Measurements from ENCODE around the gene CD46.
"Not testable (repeated sequence)": the region's sequence is repeated elsewhere in the genome, so short reads cannot be mapped to it uniquely, and the experiment has no call there.

CD46 gene

DNA sequence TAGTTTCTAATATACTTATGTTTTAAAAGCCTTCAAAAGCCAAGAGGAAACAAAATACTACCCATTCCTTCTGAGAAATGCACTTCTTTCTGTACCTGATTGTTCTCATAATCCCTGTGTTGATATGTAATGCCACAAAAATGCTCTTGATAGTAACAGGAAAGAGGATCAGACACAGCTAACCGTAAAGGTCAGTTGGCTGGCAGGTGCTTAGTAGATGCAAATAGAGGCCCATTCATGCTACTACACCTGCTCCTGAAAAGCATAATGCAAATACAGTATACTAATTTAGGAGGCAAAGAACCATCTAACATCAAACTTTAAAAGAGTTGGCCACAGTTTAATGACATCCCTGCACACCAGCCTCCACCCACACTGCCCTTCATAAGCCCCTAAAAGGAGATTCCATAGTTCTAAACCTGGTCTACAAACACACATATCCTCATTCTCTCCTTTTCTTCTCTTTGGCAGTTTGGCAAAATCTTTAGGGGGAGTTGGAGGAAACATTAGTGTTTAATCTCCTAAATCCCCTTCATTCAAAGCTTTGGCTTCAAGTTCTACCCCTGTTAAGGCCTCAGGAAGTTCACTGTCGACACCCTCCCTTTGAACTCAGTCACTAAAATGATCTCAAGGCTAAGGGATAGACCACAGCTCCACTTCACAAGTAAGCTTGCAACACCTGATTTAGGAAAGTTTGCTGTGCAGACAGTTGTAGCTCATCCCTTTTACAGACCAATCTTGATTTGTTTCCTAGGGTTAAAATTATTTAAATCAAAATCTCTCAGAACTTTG lies 2.9 kb upstream of the CD46 start:
- TF ChIP-seq, protein P1, sequence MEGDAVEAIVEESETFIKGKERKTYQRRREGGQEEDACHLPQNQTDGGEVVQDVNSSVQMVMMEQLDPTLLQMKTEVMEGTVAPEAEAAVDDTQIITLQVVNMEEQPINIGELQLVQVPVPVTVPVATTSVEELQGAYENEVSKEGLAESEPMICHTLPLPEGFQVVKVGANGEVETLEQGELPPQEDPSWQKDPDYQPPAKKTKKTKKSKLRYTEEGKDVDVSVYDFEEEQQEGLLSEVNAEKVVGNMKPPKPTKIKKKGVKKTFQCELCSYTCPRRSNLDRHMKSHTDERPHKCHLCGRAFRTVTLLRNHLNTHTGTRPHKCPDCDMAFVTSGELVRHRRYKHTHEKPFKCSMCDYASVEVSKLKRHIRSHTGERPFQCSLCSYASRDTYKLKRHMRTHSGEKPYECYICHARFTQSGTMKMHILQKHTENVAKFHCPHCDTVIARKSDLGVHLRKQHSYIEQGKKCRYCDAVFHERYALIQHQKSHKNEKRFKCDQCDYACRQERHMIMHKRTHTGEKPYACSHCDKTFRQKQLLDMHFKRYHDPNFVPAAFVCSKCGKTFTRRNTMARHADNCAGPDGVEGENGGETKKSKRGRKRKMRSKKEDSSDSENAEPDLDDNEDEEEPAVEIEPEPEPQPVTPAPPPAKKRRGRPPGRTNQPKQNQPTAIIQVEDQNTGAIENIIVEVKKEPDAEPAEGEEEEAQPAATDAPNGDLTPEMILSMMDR (IDR thresholded peaks at IDR 0.05; ENCODE audit: low read depth, low read length) = no peak
- no peak for DNase-seq (ENCODE audit: extremely low read depth, low read depth)

- no peak for DNase-seq (ENCODE audit: extremely low read depth, low read depth)
- TF ChIP-seq, protein P1 (IDR thresholded peaks at IDR 0.05; ENCODE audit: low read depth, low read length) = no peak
These were observed 1.1 kb upstream of the CD46 start for GRCh38 chr1:207750631-207751305.

DNA sequence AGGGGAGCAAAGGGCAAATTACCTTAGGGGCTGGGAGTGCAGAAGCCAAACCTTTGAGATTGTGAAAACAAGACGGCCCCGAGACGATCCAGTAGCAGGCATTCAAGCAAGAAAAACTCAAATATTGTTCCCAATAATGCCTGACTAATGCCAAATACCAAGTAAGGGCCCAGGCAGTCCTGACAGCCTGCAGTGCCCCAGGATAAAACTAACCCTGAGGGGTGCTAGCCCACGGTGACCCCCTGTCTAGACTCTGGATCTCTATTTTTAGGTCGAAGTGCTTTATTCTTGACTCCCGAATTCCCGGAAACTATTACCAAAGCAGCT lies 428 bp upstream of the CD46 start:
- not testable (repeated sequence) for DNase-seq (ENCODE audit: extremely low read depth, low read depth)

GRCh38 chr1:207752456-207752998 lies 673 bp downstream of the CD46 start:
- no peak for DNase-seq (ENCODE audit: extremely low read depth, low read depth)
- TF ChIP-seq, protein P1 (IDR thresholded peaks at IDR 0.05; ENCODE audit: low read depth, low read length) = no peak

GRCh38 chr1:207753611-207754010 lies 1.8 kb downstream of the CD46 start:
- no peak for DNase-seq (ENCODE audit: extremely low read depth, low read depth)
- TF ChIP-seq, protein P1 (IDR thresholded peaks at IDR 0.05; ENCODE audit: low read depth, low read length) = no peak

DNA sequence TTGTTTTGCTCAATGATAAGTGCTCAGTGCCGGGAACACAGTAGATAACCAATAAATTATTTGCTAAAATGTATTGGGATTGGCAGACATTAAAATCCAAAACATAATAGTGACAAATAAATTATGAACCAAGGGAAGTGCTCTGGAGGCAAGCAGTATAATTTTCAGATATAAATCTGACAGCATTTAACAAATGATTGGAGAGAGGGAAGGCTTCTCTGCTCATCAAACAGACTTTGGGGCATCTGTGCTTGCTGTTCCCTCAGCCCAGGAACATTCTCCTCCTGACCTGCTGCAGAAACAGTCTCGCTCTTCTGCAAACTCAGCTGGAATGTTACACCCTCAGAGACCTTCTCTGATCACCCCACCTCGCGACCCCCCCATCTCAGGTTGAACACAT lies 2.2 kb downstream of the CD46 start:
- DNase-seq (ENCODE audit: extremely low read depth, low read depth) = no peak
- TF ChIP-seq, protein P1 (IDR thresholded peaks at IDR 0.05; ENCODE audit: low read depth, low read length) = no peak

DNA sequence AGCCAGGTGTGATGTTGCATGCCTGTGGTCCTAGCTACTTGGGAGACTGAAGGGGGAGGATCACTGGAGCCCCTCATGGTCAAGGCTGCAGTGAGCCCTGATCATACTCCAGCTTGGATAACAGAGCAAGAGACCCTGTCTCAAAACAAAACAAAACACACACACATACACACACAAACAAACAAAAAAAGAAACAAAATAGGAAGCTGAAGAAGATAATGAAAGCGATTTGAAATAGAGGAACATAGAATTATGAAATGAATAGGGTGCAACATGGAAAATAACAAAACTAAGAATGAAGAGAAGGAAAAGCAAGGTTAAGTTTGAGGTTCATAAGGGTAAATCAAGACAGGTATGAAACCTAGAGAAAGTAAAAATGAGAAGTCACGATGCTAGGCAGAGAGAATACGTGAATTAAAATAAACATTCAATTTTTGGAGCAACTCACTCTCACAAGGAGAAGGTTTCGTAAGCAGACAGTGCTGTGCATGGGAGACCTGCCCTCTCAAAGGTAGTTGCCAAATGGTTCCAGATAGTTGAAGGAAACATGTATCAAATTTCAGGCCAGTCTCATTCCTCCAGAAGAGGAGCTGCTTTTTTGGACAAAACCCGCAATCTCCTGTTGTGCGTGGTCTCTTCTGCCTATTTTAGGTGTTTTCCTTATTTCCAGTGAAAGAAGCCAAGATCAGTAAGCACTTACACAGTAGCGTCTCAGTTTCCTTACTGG lies 3.3 kb downstream of the CD46 start:
- DNase-seq (ENCODE audit: extremely low read depth, low read depth) = no peak
- TF ChIP-seq, protein P1 (IDR thresholded peaks at IDR 0.05; ENCODE audit: low read depth, low read length) = no peak

Data from AG09319 (cell line).